T-helper 2 cell treated with Interferon-gamma antibody and Interleukin-4, amounts not matched to agents 5 μg/mL and 100 μg/mL, for 36 hours (primary cell): ENCODE data around the gene AK3.

Source experiments
- DNase-seq: peaks from one replicate; pipeline ENCODE4 v3.0.0; 2021; ENCODE audit warnings: low spot score
- H3K27ac Mint-ChIP-seq: one replicate; pipeline ENCODE4 v1.8.0; 2021; ENCODE audit warnings: mild to moderate bottlenecking, mixed read lengths
- H3K27me3 Mint-ChIP-seq: one replicate; pipeline ENCODE4 v1.8.0; 2021; ENCODE audit warnings: low read depth, mixed read lengths
- H3K36me3 Mint-ChIP-seq: one replicate; pipeline ENCODE4 v1.8.0; 2021; ENCODE audit warnings: low read depth, mixed read lengths
- H3K4me1 Mint-ChIP-seq: one replicate; pipeline ENCODE4 v1.8.0; 2021; ENCODE audit warnings: low read depth, mixed read lengths
- H3K4me3 Mint-ChIP-seq: one replicate; pipeline ENCODE4 v1.8.0; 2022; ENCODE audit warnings: mild to moderate bottlenecking, moderate library complexity, mixed read lengths
- H3K9me3 Mint-ChIP-seq: one replicate; pipeline ENCODE4 v1.8.0; 2021; ENCODE audit warnings: mixed read lengths

AK3 gene

GRCh38 chr9:4739587-4740387, 1.2 kb downstream of the AK3 start:
- peak overlapping the region; percentile 93 for H3K4me3 Mint-ChIP-seq
- peak overlapping the region; percentile 91 for H3K27ac Mint-ChIP-seq
- DNase-seq = no peak
- no peaks in the 10 kb centered on the region for H3K27me3 Mint-ChIP-seq
- H3K9me3 Mint-ChIP-seq = no peaks in the 10 kb centered on the region
- H3K4me1 Mint-ChIP-seq = peaks cover 30% of the 10 kb centered on the region
- peaks cover under 1% of the 10 kb centered on the region for H3K36me3 Mint-ChIP-seq

- H3K9me3 Mint-ChIP-seq = no peaks in the 10 kb centered on the region
- peaks cover 35% of the 10 kb centered on the region for H3K4me1 Mint-ChIP-seq
- no peak for DNase-seq
- peak overlapping the region; percentile 91 for H3K27ac Mint-ChIP-seq
- H3K36me3 Mint-ChIP-seq = peaks cover 2% of the 10 kb centered on the region
- H3K27me3 Mint-ChIP-seq = no peaks in the 10 kb centered on the region
- H3K4me3 Mint-ChIP-seq = peak overlapping the region; percentile 93
Measured at GRCh38 chr9:4738866-4739586, 2.0 kb downstream of the AK3 start.

GRCh38 chr9:4734150-4734549, 6.9 kb downstream of the AK3 start:
- Mint-ChIP-seq H3K27ac (no peak overlapping the region), H3K9me3 (no peaks in the 10 kb centered on the region), H3K36me3 (peaks cover 5% of the 10 kb centered on the region), H3K4me3 (no peak overlapping the region), H3K27me3 (no peaks in the 10 kb centered on the region), H3K4me1 (peaks cover 27% of the 10 kb centered on the region)
- no peak for DNase-seq

- Mint-ChIP-seq H3K36me3 (peaks cover 5% of the 10 kb centered on the region), H3K27me3 (no peaks in the 10 kb centered on the region), H3K27ac (no peak overlapping the region), H3K9me3 (no peaks in the 10 kb centered on the region), H3K4me1 (peaks cover 19% of the 10 kb centered on the region), H3K4me3 (no peak overlapping the region)
- no peak for DNase-seq
Measured at GRCh38 chr9:4732890-4733289, 8.1 kb downstream of the AK3 start.

- no peak overlapping the region for H3K27ac Mint-ChIP-seq
- no peaks in the 10 kb centered on the region for H3K27me3 Mint-ChIP-seq
- no peak for DNase-seq
- H3K9me3 Mint-ChIP-seq = no peaks in the 10 kb centered on the region
- H3K36me3 Mint-ChIP-seq = peaks cover 25% of the 10 kb centered on the region
- peaks cover 13% of the 10 kb centered on the region for H3K4me1 Mint-ChIP-seq
- no peak overlapping the region for H3K4me3 Mint-ChIP-seq
Measured at GRCh38 chr9:4727593-4727992, 13.4 kb downstream of the AK3 start.

GRCh38 chr9:4725706-4726442, 15.1 kb downstream of the AK3 start:
- no peak for DNase-seq
- H3K4me3 Mint-ChIP-seq = no peak overlapping the region
- peaks cover 34% of the 10 kb centered on the region for H3K36me3 Mint-ChIP-seq
- no peak overlapping the region for H3K27ac Mint-ChIP-seq
- no peaks in the 10 kb centered on the region for H3K9me3 Mint-ChIP-seq
- no peaks in the 10 kb centered on the region for H3K27me3 Mint-ChIP-seq
- peaks cover 13% of the 10 kb centered on the region for H3K4me1 Mint-ChIP-seq

GRCh38 chr9:4721736-4722135, 19.3 kb downstream of the AK3 start:
- Mint-ChIP-seq H3K9me3 (no peaks in the 10 kb centered on the region), H3K4me3 (no peak overlapping the region), H3K27me3 (no peaks in the 10 kb centered on the region), H3K4me1 (peaks cover 7% of the 10 kb centered on the region), H3K36me3 (peaks cover 45% of the 10 kb centered on the region), H3K27ac (no peak overlapping the region)
- no peak for DNase-seq

- H3K9me3 Mint-ChIP-seq = peaks cover 3% of the 10 kb centered on the region
- no peak overlapping the region for H3K4me3 Mint-ChIP-seq
- no peak overlapping the region for H3K27ac Mint-ChIP-seq
- no peaks in the 10 kb centered on the region for H3K4me1 Mint-ChIP-seq
- peaks cover 45% of the 10 kb centered on the region for H3K36me3 Mint-ChIP-seq
- H3K27me3 Mint-ChIP-seq = no peaks in the 10 kb centered on the region
- no peak for DNase-seq
Measured at GRCh38 chr9:4718911-4719310, 22.1 kb downstream of the AK3 start.

GRCh38 chr9:4717815-4718214, 23.2 kb downstream of the AK3 start:
- Mint-ChIP-seq H3K36me3 (peaks cover 50% of the 10 kb centered on the region), H3K4me1 (no peaks in the 10 kb centered on the region), H3K27ac (no peak overlapping the region), H3K27me3 (no peaks in the 10 kb centered on the region), H3K4me3 (no peak overlapping the region), H3K9me3 (peaks cover 6% of the 10 kb centered on the region)
- DNase-seq = no peak

GRCh38 chr9:4716163-4716562, 24.8 kb downstream of the AK3 start:
- Mint-ChIP-seq H3K36me3 (peaks cover 45% of the 10 kb centered on the region), H3K27ac (no peak overlapping the region), H3K27me3 (no peaks in the 10 kb centered on the region), H3K4me3 (no peak overlapping the region), H3K4me1 (no peaks in the 10 kb centered on the region), H3K9me3 (peaks cover 6% of the 10 kb centered on the region)
- no peak for DNase-seq

GRCh38 chr9:4714266-4715016, 26.6 kb downstream of the AK3 start:
- Mint-ChIP-seq H3K36me3 (peaks cover 46% of the 10 kb centered on the region), H3K4me3 (no peak overlapping the region), H3K4me1 (no peaks in the 10 kb centered on the region), H3K27me3 (no peaks in the 10 kb centered on the region), H3K9me3 (peaks cover 6% of the 10 kb centered on the region), H3K27ac (no peak overlapping the region)
- DNase-seq = no peak

- no peak overlapping the region for H3K4me3 Mint-ChIP-seq
- no peak overlapping the region for H3K27ac Mint-ChIP-seq
- H3K4me1 Mint-ChIP-seq = no peaks in the 10 kb centered on the region
- H3K9me3 Mint-ChIP-seq = peaks cover 6% of the 10 kb centered on the region
- no peak for DNase-seq
- H3K27me3 Mint-ChIP-seq = no peaks in the 10 kb centered on the region
- H3K36me3 Mint-ChIP-seq = peaks cover 48% of the 10 kb centered on the region
Measured at GRCh38 chr9:4713849-4714248, 27.2 kb downstream of the AK3 start.

GRCh38 chr9:4709380-4709779, 31.6 kb downstream of the AK3 start:
- H3K4me1 Mint-ChIP-seq = peaks cover 6% of the 10 kb centered on the region
- H3K27ac Mint-ChIP-seq = no peak overlapping the region
- H3K36me3 Mint-ChIP-seq = peaks cover 44% of the 10 kb centered on the region
- no peaks in the 10 kb centered on the region for H3K27me3 Mint-ChIP-seq
- no peak for DNase-seq
- no peak overlapping the region for H3K4me3 Mint-ChIP-seq
- H3K9me3 Mint-ChIP-seq = peaks cover 6% of the 10 kb centered on the region
